Testis (tissue), 2 donors: ENCODE data around the gene KLF7.

Experiments
- CTCF ChIP-seq, 3 experiments: fragments of 450-650 bp in 2 of 3; fragments of 200-600 bp in 1 of 3; sonication (generic) in 1 of 3; IDR thresholded peaks; one replicate each; pipeline ENCODE4 v1.5.1; 2016 to 2019; ENCODE audit warnings: antibody characterized with exemption in 3 of 3, mild to moderate bottlenecking in 2 of 3, moderate library complexity in 1 of 3
- POLR2A ChIP-seq: fragments of 450-650 bp; IDR thresholded peaks from one replicate; pipeline ENCODE4 v1.6.1; 2017; ENCODE audit warnings: antibody characterized with exemption, mild to moderate bottlenecking, moderate library complexity

DNA sequence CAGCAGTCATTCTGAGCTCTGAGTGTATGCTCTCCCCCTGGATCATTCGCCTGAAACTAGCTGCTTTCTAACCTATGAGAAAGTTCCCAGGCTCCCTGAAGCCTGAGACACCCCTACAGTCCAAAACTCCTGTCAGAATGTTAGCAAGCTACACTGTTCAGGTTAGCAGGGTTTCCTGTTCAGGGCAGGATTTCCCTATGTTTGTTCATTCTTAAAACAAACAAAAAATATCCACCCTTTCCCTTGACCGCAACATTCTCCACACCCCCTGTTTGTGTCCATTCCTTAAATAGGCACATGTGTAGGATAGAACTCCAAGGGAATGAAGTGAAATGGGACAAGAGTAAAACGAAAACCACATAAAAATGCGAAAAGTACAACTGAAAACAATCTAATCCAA, 83.1 kb downstream of the KLF7 start:
- TF ChIP-seq CTCF (IDR thresholded peaks at IDR 0.05) (no peak), POLR2A (no peak)
